Measurements from ENCODE around the gene TLL1. TPM values are rescaled to one million over a fixed set of nuclear protein-coding genes. Genes with fewer than 3 reads are reported as not detected.

TLL1 gene
- polyA plus RNA-seq, 3 donors, result not detected

- Histone ChIP-seq H3K36me3 (replicated peaks in 1 of 2; ENCODE audit: control insufficient read depth in 1 of 2, insufficient read depth in 2 of 2, low read length in 2 of 2) (no peaks in the 10 kb centered on the region), H3K27me3 (ENCODE audit: control insufficient read depth in 2 of 2, insufficient read depth in 2 of 2, low read length in 2 of 2) (no peaks in the 10 kb centered on the region), H3K9ac (ENCODE audit: insufficient read depth, low read length, poor library complexity, severe bottlenecking) (no peak overlapping the region), H3K27ac (ENCODE audit: low read depth in 1 of 2, low read length in 2 of 2) (no peak overlapping the region), H3K4me3 (replicated peaks in 1 of 3; ENCODE audit: low read depth in 2 of 3, low read length in 3 of 3) (no peak overlapping the region), H3K79me2 (ENCODE audit: insufficient read depth, low read length) (no peaks in the 10 kb centered on the region), H2AFZ (ENCODE audit: insufficient read depth, low read depth, low read length, poor library complexity, severe bottlenecking) (no peak overlapping the region), H3K9me3 (replicated peaks in 1 of 2; ENCODE audit: control insufficient read depth in 1 of 2, insufficient read depth in 1 of 2, low read length in 2 of 2) (no peaks in the 10 kb centered on the region), H3K4me1 (ENCODE audit: control insufficient read depth in 1 of 2, insufficient read depth in 2 of 2, low read length in 2 of 2) (no peaks in the 10 kb centered on the region), H3K4me2 (replicated peaks; ENCODE audit: extremely low read depth, low read length, poor library complexity, severe bottlenecking) (no peak overlapping the region), H4K20me1 (ENCODE audit: insufficient read depth, low read length) (no peaks in the 10 kb centered on the region)
- intact Hi-C loops (cut with micrococcal nuclease), result no loop called here
- DNase-seq, result no peak
- WGBS (ENCODE audit: insufficient coverage), result 95% methylated on average over 5 of the region's 6 CpGs
- no peaks in the 10 kb centered on the region for H3K4me1 Mint-ChIP-seq
- H3K9me3 Mint-ChIP-seq, result peaks cover 0 to 3% (median 0%) of the 10 kb centered on the region in 7 donors
- no peaks in the 10 kb centered on the region for H3K36me3 Mint-ChIP-seq
- no peak for TF ChIP-seq CTCF (IDR thresholded peaks at IDR 0.05)
- H3K4me3 Mint-ChIP-seq, result no peak overlapping the region
- no peak overlapping the region for H3K27ac Mint-ChIP-seq
- no peaks in the 10 kb centered on the region for H3K27me3 Mint-ChIP-seq (ENCODE audit: low read depth in 3 of 3)
These were observed 141.4 kb downstream of the TLL1 start for GRCh38 chr4:166014411-166014810.

- no peaks in the 10 kb centered on the region for H3K36me3 ChIP-seq (replicated peaks in 1 of 2; ENCODE audit: control insufficient read depth in 1 of 2, insufficient read depth in 2 of 2, low read length in 2 of 2)
- no CpG with 5 or more reads among the region's 1 CpG for whole genome bisulfite sequencing (ENCODE audit: insufficient coverage)
- intact Hi-C loops (cut with micrococcal nuclease), result no loop called here
- no peaks in the 10 kb centered on the region for H3K79me2 ChIP-seq (ENCODE audit: insufficient read depth, low read length)
- H3K27me3 ChIP-seq (ENCODE audit: control insufficient read depth in 2 of 2, insufficient read depth in 2 of 2, low read length in 2 of 2), result no peaks in the 10 kb centered on the region
- no peak overlapping the region for H3K4me3 Mint-ChIP-seq
- H3K9me3 ChIP-seq (replicated peaks in 1 of 2; ENCODE audit: control insufficient read depth in 1 of 2, insufficient read depth in 1 of 2, low read length in 2 of 2), result peaks cover 0 to 4% of the 10 kb centered on the region in 2 donors
- no peaks in the 10 kb centered on the region for H3K4me1 ChIP-seq (ENCODE audit: control insufficient read depth in 1 of 2, insufficient read depth in 2 of 2, low read length in 2 of 2)
- H3K4me2 ChIP-seq (replicated peaks; ENCODE audit: extremely low read depth, low read length, poor library complexity, severe bottlenecking), result no peak overlapping the region
- no peak for DNase-seq
- H3K9ac ChIP-seq (ENCODE audit: insufficient read depth, low read length, poor library complexity, severe bottlenecking), result no peak overlapping the region
- no peak overlapping the region for H3K27ac ChIP-seq (ENCODE audit: low read depth in 1 of 2, low read length in 2 of 2)
- H2AFZ ChIP-seq (ENCODE audit: insufficient read depth, low read depth, low read length, poor library complexity, severe bottlenecking), result no peak overlapping the region
- TF ChIP-seq CTCF (IDR thresholded peaks at IDR 0.05), result no peak
- H3K36me3 Mint-ChIP-seq, result no peaks in the 10 kb centered on the region
- H3K27me3 Mint-ChIP-seq (ENCODE audit: low read depth in 3 of 3), result peaks cover 0 to 2% (median 2%) of the 10 kb centered on the region in 3 donors
- H3K4me1 Mint-ChIP-seq, result no peaks in the 10 kb centered on the region
- peaks cover 0 to 3% (median 0%) of the 10 kb centered on the region in 7 donors for H3K9me3 Mint-ChIP-seq
- H3K27ac Mint-ChIP-seq, result no peak overlapping the region
- H3K4me3 ChIP-seq (replicated peaks in 1 of 3; ENCODE audit: low read depth in 2 of 3, low read length in 3 of 3), result no peak overlapping the region
- H4K20me1 ChIP-seq (ENCODE audit: insufficient read depth, low read length), result no peaks in the 10 kb centered on the region
These were observed 144.8 kb downstream of the TLL1 start for GRCh38 chr4:166017804-166018203.

Measured in CD14-positive monocyte (primary cell).